Stomach (tissue), 4 donors: Measurements from ENCODE around the gene APP.

Experiments used
- CTCF ChIP-seq, 7 experiments: fragments of 450-650 bp in 4 of 7; fragments of 200-600 bp in 3 of 7; sonication (generic) in 3 of 7; IDR thresholded peaks; one replicate each; pipeline ENCODE4 v1.5.1; 2016 to 2019; ENCODE audit warnings: antibody characterized with exemption in 7 of 7, control low read depth in 2 of 7, mild to moderate bottlenecking in 1 of 7
- POLR2AphosphoS5 ChIP-seq, 3 donors: sonication (generic); formaldehyde crosslinking; IDR thresholded peaks; one replicate each; pipeline ENCODE4 v1.6.1; 2016; ENCODE audit warnings: antibody characterized with exemption in 3 of 3

GRCh38 chr21:25858325-25858724 lies 312.2 kb downstream of the APP start:
- TF ChIP-seq POLR2AphosphoS5 (IDR thresholded peaks at IDR 0.05): no peak
- TF ChIP-seq CTCF (IDR thresholded peaks at IDR 0.05): no peak
